Activated CD4-positive, alpha-beta memory T cell treated with anti-CD3 and anti-CD28 coated beads for 36 hours (primary cell): ENCODE measurements around the gene CCDC63. TPM values are rescaled to one million over a fixed set of nuclear protein-coding genes. Genes with fewer than 3 reads are reported as not detected.

Experiments used
- CTCF ChIA-PET: fragments of 350-600 bp; sonication (Branson Sonifier 250); formaldehyde crosslinking; loops from one replicate; lab custom pipeline; 2021; ENCODE audit warnings: antibody characterized with exemption, inconsistent platforms; lab: Charles Lee
- POLR2A ChIA-PET: fragments of 350-600 bp; sonication (Branson Sonifier 250); formaldehyde crosslinking; loops from one replicate; lab custom pipeline; 2021; ENCODE audit warnings: antibody characterized with exemption; lab: Charles Lee
- DNase-seq: peaks from one replicate; pipeline ENCODE4 v3.0.0-alpha.2; 2020
- H3K27ac Mint-ChIP-seq: one replicate; pipeline ENCODE4 v1.8.0; 2021; ENCODE audit warnings: mixed read lengths
- H3K27me3 Mint-ChIP-seq: one replicate; pipeline ENCODE4 v1.8.0; 2021; ENCODE audit warnings: mixed read lengths
- H3K36me3 Mint-ChIP-seq: one replicate; pipeline ENCODE4 v1.8.0; 2021; ENCODE audit warnings: mixed read lengths
- H3K4me1 Mint-ChIP-seq: one replicate; pipeline ENCODE4 v1.8.0; 2021; ENCODE audit warnings: low read depth, mixed read lengths
- H3K4me3 Mint-ChIP-seq: one replicate; pipeline ENCODE4 v1.8.0; 2021; ENCODE audit warnings: mild to moderate bottlenecking, mixed read lengths
- H3K9me3 Mint-ChIP-seq: one replicate; pipeline ENCODE4 v1.8.0; 2021; ENCODE audit warnings: mixed read lengths
- intact Hi-C: fragments of 100-400 bp; cut with micrococcal nuclease; formaldehyde crosslinking; loops from one replicate; pipeline ENCODE4 v1.15.1; 2023
- total RNA-seq, 2 experiments: library from RNA; stranded (reverse); gene quantifications; one replicate each; pipeline ENCODE4 v1.2.3, GENCODE V29; 2021

CCDC63 gene
- total RNA-seq: not detected

DNA sequence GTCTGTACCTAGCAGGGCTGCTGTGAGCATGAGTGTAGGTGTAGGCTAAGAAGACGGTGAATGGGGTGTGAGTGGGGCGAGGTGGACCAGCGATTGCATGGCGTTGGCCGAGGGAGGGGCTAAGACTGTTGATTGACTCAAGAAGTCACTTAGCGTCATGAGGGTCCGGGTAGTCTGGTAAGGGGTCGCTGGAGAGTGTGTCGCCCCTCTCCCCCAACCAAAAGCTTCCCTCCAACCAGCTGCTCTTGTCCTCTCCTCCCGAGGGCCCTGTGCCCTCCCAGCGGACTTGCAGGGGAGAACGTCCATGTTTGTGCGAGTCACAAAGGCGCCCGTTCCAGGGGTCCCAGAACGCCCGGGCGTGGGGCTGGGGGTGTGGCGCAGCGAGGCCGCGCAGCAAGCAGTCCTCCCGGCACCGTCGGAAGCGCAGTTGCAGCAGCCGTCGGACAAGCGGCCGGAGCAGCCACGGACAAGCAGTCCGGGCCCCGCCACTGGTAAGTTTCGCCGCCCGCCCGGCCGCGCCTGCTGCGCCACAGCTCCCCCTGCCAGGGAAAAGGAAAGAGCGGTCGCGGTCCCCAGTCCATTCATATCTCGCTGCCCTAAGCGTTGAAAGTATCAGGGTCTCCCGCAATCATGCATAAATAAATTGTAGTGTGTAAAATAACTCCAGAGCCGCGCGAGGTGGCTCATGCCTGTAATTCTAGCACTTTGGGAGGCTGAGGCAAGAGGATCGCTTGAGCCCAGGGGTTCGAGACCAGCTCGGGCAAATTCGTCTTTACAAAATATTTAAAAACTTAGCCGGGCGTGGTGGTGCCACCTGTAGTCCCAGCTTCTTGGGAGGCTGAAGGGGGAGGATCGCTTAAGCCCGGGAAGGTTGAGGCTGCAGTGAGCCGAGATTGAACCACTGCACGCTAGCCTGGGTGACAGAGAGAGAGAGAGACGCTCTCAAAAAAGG is at the start of gene CCDC63:
CCDC63 (plus strand) TSS at position 373 of the 952 bp plus-strand sequence. CDS start 5,968 bp downstream, outside the sequence.
- intact Hi-C loops: no loop called here
- peaks cover 44% of the 10 kb centered on the region for H3K27me3 Mint-ChIP-seq
- ChIA-PET POLR2A (interaction anchor here (0.7 kb wide), 1 partner anchor 936 kb away, joined by 3 read pairs; no protein-coding TSS in a partner anchor), CTCF (interaction anchor here (0.5 to 2.8 kb wide), 3 partner anchors 14 to 234 kb away, joined by 3 to 10 read pairs (median 3); no protein-coding TSS in a partner anchor)
- peak within 1 kb of the TSS; percentile 65 for H3K4me3 Mint-ChIP-seq
- no peak within 1 kb of the TSS for H3K27ac Mint-ChIP-seq
- peaks cover 3% of the 10 kb centered on the region for H3K4me1 Mint-ChIP-seq
- H3K36me3 Mint-ChIP-seq: no peaks in the 10 kb centered on the region
- DNase-seq: peak; percentile 48
- H3K9me3 Mint-ChIP-seq: no peaks in the 10 kb centered on the region

DNA sequence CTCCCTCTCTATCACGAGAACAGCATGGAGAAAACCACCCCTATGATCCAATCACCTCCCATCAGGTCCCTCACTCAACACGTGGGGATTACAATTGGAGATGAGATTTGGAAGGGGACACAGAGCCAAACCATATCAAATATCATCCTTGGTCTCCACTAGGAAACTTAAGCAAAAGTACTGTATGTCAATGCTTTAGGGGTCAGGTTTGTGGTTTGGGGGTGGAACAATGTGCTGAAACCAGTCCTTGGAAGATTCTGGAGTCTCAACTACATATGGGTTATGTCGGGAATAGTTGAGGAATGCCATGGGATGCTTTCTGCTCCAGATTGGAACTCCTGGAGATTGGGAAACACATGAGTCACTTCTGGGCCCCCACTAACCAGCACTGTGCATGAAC is 48.3 kb upstream of the CCDC63 start:
- ChIA-PET POLR2A (no interaction called here), CTCF (interaction anchor here (0.7 kb wide), 1 partner anchor 14 kb away, joined by 3 read pairs; no protein-coding TSS in a partner anchor)

DNA sequence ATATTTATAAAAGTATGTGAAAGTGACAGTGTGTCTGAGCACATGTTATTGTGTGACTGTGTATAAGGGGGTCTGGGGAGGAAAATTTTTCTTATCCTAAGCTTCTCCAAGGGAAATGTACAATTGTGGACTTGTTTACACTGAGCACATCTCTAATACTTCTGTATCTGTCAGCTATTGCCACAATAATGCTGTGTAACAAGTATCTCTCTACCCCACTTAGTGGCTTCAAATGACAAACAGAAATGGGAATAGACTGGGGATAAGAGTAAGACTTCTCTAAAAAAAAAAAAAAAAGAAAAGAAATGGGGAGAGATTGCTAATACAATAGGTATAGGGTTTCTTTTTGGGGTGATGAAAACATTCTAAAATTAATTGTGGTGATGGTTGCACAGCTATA is 44.3 kb upstream of the CCDC63 start:
- Mint-ChIP-seq H3K27me3 (no peaks in the 10 kb centered on the region), H3K27ac (no peak overlapping the region), H3K9me3 (peaks cover 34% of the 10 kb centered on the region), H3K36me3 (peaks cover 4% of the 10 kb centered on the region), H3K4me1 (peaks cover 10% of the 10 kb centered on the region), H3K4me3 (no peak overlapping the region)
- CTCF ChIA-PET: no interaction called here
- no peak for DNase-seq
- POLR2A ChIA-PET: no interaction called here
- intact Hi-C loops: no loop called here

More for the DNA sequence above, 48.3 kb upstream of the CCDC63 start:
- no peak for DNase-seq
- Mint-ChIP-seq H3K36me3 (peaks cover 4% of the 10 kb centered on the region), H3K4me3 (no peak overlapping the region), H3K4me1 (peaks cover 12% of the 10 kb centered on the region), H3K27ac (no peak overlapping the region), H3K9me3 (peaks cover 21% of the 10 kb centered on the region), H3K27me3 (no peaks in the 10 kb centered on the region)
- intact Hi-C loops: no loop called here

DNA sequence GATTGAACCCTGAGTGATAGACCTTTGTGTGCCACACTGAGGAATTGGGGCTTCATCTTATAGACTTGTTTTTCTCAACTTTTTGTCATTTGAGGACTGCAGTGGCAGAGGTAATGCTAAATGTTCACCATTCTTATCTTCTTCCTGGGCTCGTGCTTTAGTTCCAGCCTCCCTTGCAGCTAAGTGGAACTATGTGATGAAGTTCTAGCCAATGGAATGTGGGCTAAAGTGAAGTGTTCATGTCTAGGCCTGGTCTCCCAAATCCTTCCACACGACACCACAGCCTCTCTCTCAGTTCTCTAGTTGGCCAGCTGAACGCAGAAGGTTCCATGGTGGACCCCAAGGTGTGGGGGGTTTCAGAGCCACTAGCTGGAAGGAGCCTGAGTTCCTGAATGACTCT is 42.4 kb upstream of the CCDC63 start:
- ChIA-PET POLR2A (no interaction called here), CTCF (interaction anchor here (0.6 to 1.8 kb wide), 2 partner anchors 22 to 28 kb away, joined by 3 to 4 read pairs; no protein-coding TSS in a partner anchor)
- H3K27me3 Mint-ChIP-seq: no peaks in the 10 kb centered on the region
- H3K9me3 Mint-ChIP-seq: peaks cover 34% of the 10 kb centered on the region
- H3K4me1 Mint-ChIP-seq: peaks cover 7% of the 10 kb centered on the region
- no peak overlapping the region for H3K27ac Mint-ChIP-seq
- intact Hi-C loops: no loop called here
- peaks cover 4% of the 10 kb centered on the region for H3K36me3 Mint-ChIP-seq
- H3K4me3 Mint-ChIP-seq: no peak overlapping the region
- no peak for DNase-seq

DNA sequence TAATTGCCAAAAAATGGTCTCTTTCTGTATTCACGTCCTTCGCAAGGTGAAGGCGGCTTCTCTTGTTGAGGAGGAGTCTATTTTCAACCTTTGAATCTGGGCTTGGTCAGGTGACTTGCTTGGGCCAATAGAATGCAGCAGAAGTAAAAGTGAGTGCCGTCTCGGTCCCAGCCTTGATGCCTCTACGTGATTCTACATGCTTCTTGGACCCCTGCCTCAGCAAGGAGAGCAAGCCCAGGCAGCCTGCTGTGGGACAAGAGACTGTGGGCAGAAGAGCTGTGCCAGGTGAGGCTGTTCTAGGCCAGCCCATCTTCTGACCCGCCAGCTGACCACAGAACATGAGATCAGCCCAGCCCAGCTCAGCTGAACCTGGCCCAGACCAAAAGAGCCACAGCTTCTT is 39.1 kb upstream of the CCDC63 start:
- Mint-ChIP-seq H3K4me3 (no peak overlapping the region), H3K4me1 (peaks cover 7% of the 10 kb centered on the region), H3K9me3 (peaks cover 14% of the 10 kb centered on the region), H3K36me3 (no peaks in the 10 kb centered on the region), H3K27ac (no peak overlapping the region), H3K27me3 (no peaks in the 10 kb centered on the region)
- intact Hi-C loops: no loop called here
- CTCF ChIA-PET: no interaction called here
- no peak for DNase-seq
- POLR2A ChIA-PET: no interaction called here

DNA sequence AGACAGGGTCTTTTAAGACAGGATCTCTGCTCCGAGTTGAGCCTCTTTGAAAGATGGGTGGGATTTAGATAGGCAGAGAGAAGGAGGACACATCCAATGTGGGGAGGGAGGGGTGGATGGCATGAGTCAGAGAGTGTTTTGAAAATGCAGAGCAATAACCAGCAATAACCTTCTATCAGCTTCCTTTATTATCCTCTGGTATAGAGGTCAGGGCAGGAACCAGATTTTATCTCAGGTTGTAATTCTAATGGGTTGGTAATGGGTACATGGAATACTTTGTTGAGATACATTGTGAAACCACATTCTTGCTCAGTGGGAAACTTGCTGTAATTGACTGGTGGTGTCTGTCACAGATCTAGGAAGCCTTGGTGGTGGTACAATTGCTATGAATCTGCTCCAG is 37.6 kb upstream of the CCDC63 start:
- no peak for DNase-seq
- Mint-ChIP-seq H3K27me3 (no peaks in the 10 kb centered on the region), H3K9me3 (peaks cover 6% of the 10 kb centered on the region), H3K27ac (no peak overlapping the region), H3K4me1 (no peaks in the 10 kb centered on the region), H3K4me3 (no peak overlapping the region), H3K36me3 (no peaks in the 10 kb centered on the region)
- intact Hi-C loops: no loop called here
- ChIA-PET CTCF (no interaction called here), POLR2A (no interaction called here)

DNA sequence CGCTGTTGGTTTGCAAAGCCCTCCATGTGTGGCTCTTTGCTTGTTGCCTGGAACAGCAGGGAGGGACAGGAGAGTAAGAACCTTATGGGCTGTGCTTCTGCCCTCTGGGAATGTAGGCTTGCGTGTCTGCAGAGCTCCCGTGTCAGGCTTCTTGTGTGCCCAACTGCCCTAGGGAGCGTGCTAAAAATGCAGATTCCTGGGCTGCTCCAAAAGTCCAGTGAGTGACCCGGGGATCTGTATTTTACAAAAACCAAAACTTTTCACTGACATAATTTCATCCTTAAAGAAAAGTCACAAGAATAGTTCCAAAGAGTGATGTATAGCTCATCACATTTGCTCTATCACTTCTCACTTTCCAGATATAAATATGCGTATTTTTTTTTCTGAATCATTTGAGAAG is 34.8 kb upstream of the CCDC63 start:
- CTCF ChIA-PET: interaction anchor here (0.6 kb wide), 2 partner anchors 13 to 1049 kb away, joined by 3 read pairs; no protein-coding TSS in a partner anchor

GRCh38 chr12:110813285-110813684 is 33.5 kb upstream of the CCDC63 start:
- no peaks in the 10 kb centered on the region for H3K36me3 Mint-ChIP-seq
- no peaks in the 10 kb centered on the region for H3K27me3 Mint-ChIP-seq
- ChIA-PET CTCF (no interaction called here), POLR2A (no interaction called here)
- no peaks in the 10 kb centered on the region for H3K9me3 Mint-ChIP-seq
- H3K4me3 Mint-ChIP-seq: no peak overlapping the region
- DNase-seq: no peak
- intact Hi-C loops: no loop called here
- H3K27ac Mint-ChIP-seq: no peak overlapping the region
- H3K4me1 Mint-ChIP-seq: no peaks in the 10 kb centered on the region

More for the DNA sequence above, 34.8 kb upstream of the CCDC63 start:
- intact Hi-C loops: no loop called here
- no peaks in the 10 kb centered on the region for H3K9me3 Mint-ChIP-seq
- no peaks in the 10 kb centered on the region for H3K27me3 Mint-ChIP-seq
- no peak for DNase-seq
- no peak overlapping the region for H3K4me3 Mint-ChIP-seq
- H3K27ac Mint-ChIP-seq: no peak overlapping the region
- POLR2A ChIA-PET: no interaction called here
- H3K4me1 Mint-ChIP-seq: no peaks in the 10 kb centered on the region
- H3K36me3 Mint-ChIP-seq: no peaks in the 10 kb centered on the region

- no peak for DNase-seq
- no peaks in the 10 kb centered on the region for H3K27me3 Mint-ChIP-seq
- no peaks in the 10 kb centered on the region for H3K9me3 Mint-ChIP-seq
- no peak overlapping the region for H3K27ac Mint-ChIP-seq
- no peaks in the 10 kb centered on the region for H3K36me3 Mint-ChIP-seq
- no peaks in the 10 kb centered on the region for H3K4me1 Mint-ChIP-seq
- intact Hi-C loops: no loop called here
- H3K4me3 Mint-ChIP-seq: no peak overlapping the region
- POLR2A ChIA-PET: no interaction called here
- CTCF ChIA-PET: interaction anchor here (1.1 kb wide), 1 partner anchor 12 kb away, joined by 3 read pairs; no protein-coding TSS in a partner anchor
Measured at GRCh38 chr12:110813756-110814155, 33.0 kb upstream of the CCDC63 start.

- CTCF ChIA-PET: interaction anchor here (0.7 to 1.3 kb wide), 2 partner anchors 10 to 72 kb away, joined by 3 to 4 read pairs; no protein-coding TSS in a partner anchor
- no peak for DNase-seq
- POLR2A ChIA-PET: no interaction called here
- no peaks in the 10 kb centered on the region for H3K9me3 Mint-ChIP-seq
- intact Hi-C loops: no loop called here
- no peaks in the 10 kb centered on the region for H3K4me1 Mint-ChIP-seq
- H3K27ac Mint-ChIP-seq: no peak overlapping the region
- H3K36me3 Mint-ChIP-seq: no peaks in the 10 kb centered on the region
- no peak overlapping the region for H3K4me3 Mint-ChIP-seq
- H3K27me3 Mint-ChIP-seq: no peaks in the 10 kb centered on the region
Measured at GRCh38 chr12:110816248-110816647, 30.5 kb upstream of the CCDC63 start.

DNA sequence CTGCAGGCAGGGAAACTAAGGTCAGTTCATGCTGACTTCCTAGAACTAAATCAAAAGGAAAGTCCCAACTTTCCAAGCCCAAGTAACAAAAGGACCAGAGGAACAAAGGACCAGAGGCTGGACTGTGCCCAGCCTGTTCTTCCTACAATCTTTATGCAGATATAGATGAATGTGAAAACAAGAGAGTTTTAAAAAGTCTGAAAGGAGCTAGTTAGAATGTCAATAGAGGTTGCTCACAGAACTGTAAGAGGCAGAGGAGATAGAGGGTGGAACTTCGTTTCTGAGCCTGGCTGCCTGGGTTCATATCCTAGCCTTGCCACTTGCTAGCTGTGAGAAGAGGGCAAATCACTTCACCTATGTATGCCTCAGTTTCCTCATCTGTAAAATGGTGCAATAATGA is 30.0 kb upstream of the CCDC63 start:
- POLR2A ChIA-PET: no interaction called here
- Mint-ChIP-seq H3K4me3 (no peak overlapping the region), H3K9me3 (no peaks in the 10 kb centered on the region), H3K27me3 (no peaks in the 10 kb centered on the region), H3K27ac (no peak overlapping the region), H3K4me1 (no peaks in the 10 kb centered on the region), H3K36me3 (no peaks in the 10 kb centered on the region)
- no peak for DNase-seq
- CTCF ChIA-PET: interaction anchor here (0.9 to 1.3 kb wide), 2 partner anchors 9 to 71 kb away, joined by 3 to 4 read pairs; no protein-coding TSS in a partner anchor
- intact Hi-C loops: no loop called here

GRCh38 chr12:110818511-110818910 is 28.3 kb upstream of the CCDC63 start:
- CTCF ChIA-PET: no interaction called here
- Mint-ChIP-seq H3K36me3 (no peaks in the 10 kb centered on the region), H3K27ac (no peak overlapping the region), H3K9me3 (no peaks in the 10 kb centered on the region), H3K4me3 (no peak overlapping the region), H3K27me3 (no peaks in the 10 kb centered on the region), H3K4me1 (peaks cover 3% of the 10 kb centered on the region)
- POLR2A ChIA-PET: no interaction called here
- no peak for DNase-seq
- intact Hi-C loops: no loop called here
